ENCODE results near the gene LINC00237.

DNA sequence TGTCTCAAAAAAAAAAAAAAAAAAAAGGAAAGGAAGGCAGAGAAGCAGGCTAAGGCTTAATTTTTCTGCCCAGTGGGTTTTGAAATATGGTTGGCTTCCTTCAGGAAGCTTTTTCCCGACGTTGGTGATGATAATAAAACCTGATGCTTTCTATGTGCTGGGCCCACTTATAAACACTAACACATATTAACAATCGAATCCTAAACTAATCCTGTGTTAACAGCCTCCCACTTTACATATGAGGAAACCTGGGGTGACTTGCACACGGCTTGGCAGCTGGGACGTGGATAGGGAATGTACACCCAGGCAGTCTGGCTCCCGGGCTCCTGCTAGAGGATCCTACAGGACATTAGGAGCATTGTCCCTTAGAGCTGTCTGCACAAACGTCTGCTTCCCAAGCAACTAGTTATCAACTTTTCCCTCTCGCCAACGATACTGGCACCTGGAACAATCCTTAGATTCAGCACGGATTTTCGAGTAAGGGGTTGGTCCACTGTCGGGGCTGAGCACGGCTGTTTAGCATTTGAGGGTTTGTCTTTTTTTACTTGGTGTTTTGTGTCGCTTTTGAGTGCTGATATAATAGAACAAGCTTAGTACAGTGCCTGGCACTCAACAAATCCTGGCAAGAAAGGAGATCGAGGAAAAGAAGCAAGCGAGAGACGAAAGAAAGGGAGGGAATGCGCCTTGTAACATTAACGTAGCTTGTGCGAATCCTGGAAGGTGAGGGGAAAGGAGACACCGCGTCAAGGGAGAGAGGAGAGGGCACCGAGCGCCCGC lies 19.1 kb upstream of the LINC00237 start:
- TF ChIP-seq CTCF (IDR thresholded peaks at IDR 0.05) (peak in 1 of 2 donors; percentile 7), POLR2AphosphoS5 (IDR thresholded peaks at IDR 0.05) (no peak), EP300 (IDR thresholded peaks at IDR 0.05) (no peak)
